Activated gamma-delta T cell (primary cell): ENCODE measurements around the gene HIRA.
A peak's percentile ranks its signal among the peaks of the same experiment; 100 is the strongest.
"Not testable (repeated sequence)": the region's sequence is repeated elsewhere in the genome, so short reads cannot be mapped to it uniquely, and the experiment has no call there.

Source experiments
- DNase-seq: peaks from one replicate; lab custom pipeline; 2025; lab: John Stamatoyannopoulos, UW

The HIRA gene

GRCh38 chr22:19330205-19330604 is 101.3 kb downstream of the HIRA start:
- DNase-seq: not testable (repeated sequence)

- no peak for DNase-seq
Observed at GRCh38 chr22:19329454-19329853, 102.1 kb downstream of the HIRA start.

GRCh38 chr22:19325296-19325948 is 106.1 kb downstream of the HIRA start:
- DNase-seq: no peak

GRCh38 chr22:19323420-19323819 is 108.1 kb downstream of the HIRA start:
- DNase-seq: not testable (repeated sequence)

GRCh38 chr22:19321757-19322156 is 109.8 kb downstream of the HIRA start:
- no peak for DNase-seq

GRCh38 chr22:19320136-19320535 is 111.4 kb downstream of the HIRA start:
- DNase-seq: not testable (repeated sequence)

GRCh38 chr22:19319281-19319680 is 112.3 kb downstream of the HIRA start:
- no peak for DNase-seq

- DNase-seq: no peak
Observed at GRCh38 chr22:19317865-19318264, 113.7 kb downstream of the HIRA start.

- DNase-seq: no peak
Observed at GRCh38 chr22:19307872-19308271, 123.7 kb downstream of the HIRA start.

GRCh38 chr22:19306535-19306934 is 125.0 kb downstream of the HIRA start:
- DNase-seq: not testable (repeated sequence)

- no peak for DNase-seq
Observed at GRCh38 chr22:19304547-19304946, 127.0 kb downstream of the HIRA start.

- DNase-seq: no peak
Observed at GRCh38 chr22:19303785-19304184, 127.7 kb downstream of the HIRA start.

GRCh38 chr22:19295733-19296132 is 135.8 kb downstream of the HIRA start:
- no peak for DNase-seq

GRCh38 chr22:19292458-19293230 is 138.9 kb downstream of the HIRA start:
- no peak for DNase-seq

- DNase-seq: peak; percentile 64
Observed at GRCh38 chr22:19291580-19292457, 139.7 kb downstream of the HIRA start, which contains the start of gene CLTCL1. Gene CLTCL1 (minus strand): TSS chr22:19291719. CDS start chr22:19291641, 78 bp downstream.

GRCh38 chr22:19291218-19291579 is 140.3 kb downstream of the HIRA start:
- peak; percentile 18 for DNase-seq

- no peak for DNase-seq
Observed at GRCh38 chr22:19290400-19291217, 140.9 kb downstream of the HIRA start.

GRCh38 chr22:19289475-19290161 is 141.9 kb downstream of the HIRA start:
- DNase-seq: no peak

GRCh38 chr22:19287889-19288288 is 143.6 kb downstream of the HIRA start:
- no peak for DNase-seq

GRCh38 chr22:19287076-19287707 is 144.3 kb downstream of the HIRA start:
- DNase-seq: no peak
